HepG2 (cell line): Measurements from ENCODE around the gene TOR1B. TPM values are rescaled to one million over a fixed set of nuclear protein-coding genes. Genes with fewer than 3 reads are reported as not detected.

Source experiments
- ATAC-seq: fragments of 200-7000 bp; cut with Tn5 transposase; 3 replicates; pipeline ENCODE4 v1.9.1; 2020; ENCODE audit warnings: mild to moderate bottlenecking, moderate library complexity
- BruUV-seq: library from RNA; stranded (reverse); fragments of 400-500 nt; replicated peaks from 2 replicates; lab custom pipeline; 2021; lab: Mats Ljungman, UMichigan
- CTCF ChIA-PET: fragments of 300-600 bp; formaldehyde crosslinking; extraction: SDS; loops from one replicate; lab custom pipeline; 2021; ENCODE audit warnings: low total read pairs, inconsistent platforms, low intra/inter-chr PET ratio; lab: Yijun Ruan, JAX
- POLR2A ChIA-PET: fragments of 350-600 bp; sonication (Branson Sonifier 250); formaldehyde crosslinking; loops from one replicate; lab custom pipeline; 2020; ENCODE audit warnings: antibody characterized with exemption, inconsistent platforms; lab: Yijun Ruan, JAX
- DNase-seq: peaks from one replicate; pipeline ENCODE4 v3.0.0-alpha.2; 2015; ENCODE audit warnings: low spot score
- FAIRE-seq: peaks from 3 replicates; lab custom pipeline; 2011; peaks lifted over from hg19 to GRCh38; lab: Jason Lieb, UNC
- H2AFZ ChIP-seq: one replicate; pipeline ENCODE4 v1.6.1; 2011; ENCODE audit warnings: low read length, inconsistent platforms
- H3K27ac ChIP-seq: fragments of 300-600 bp; 3 replicates; pipeline ENCODE4 v1.8.0; 2011; ENCODE audit warnings: mixed run types, mild to moderate bottlenecking, mixed read lengths, low read length, inconsistent platforms; ENCODE audit not compliant: insufficient read depth; ENCODE audit errors: extremely low read length
- H3K27me3 ChIP-seq, 2 experiments: fragments of 200-600 bp in 1 of 2; 2 replicates in 1 of 2; 3 replicates in 1 of 2; pipeline versions ENCODE4 v1.6.0 to v1.8.0; 2011; ENCODE audit warnings: low read length in 2 of 2, mild to moderate bottlenecking in 2 of 2, moderate library complexity in 2 of 2, inconsistent platforms in 1 of 2; ENCODE audit not compliant: insufficient read depth in 2 of 2, control insufficient read depth in 1 of 2
- H3K36me3 ChIP-seq, 2 experiments: fragments of 200-600 bp in 1 of 2; replicated peaks in 1 of 2; 2 replicates in 1 of 2; 3 replicates in 1 of 2; pipeline versions ENCODE4 v1.5.1 to v1.8.0; 2011; ENCODE audit warnings: low read length in 2 of 2, inconsistent platforms in 1 of 2; ENCODE audit not compliant: insufficient read depth in 2 of 2, control insufficient read depth in 1 of 2
- H3K4me1 ChIP-seq: 2 replicates; pipeline ENCODE4 v1.5.1; 2012; ENCODE audit warnings: low read length, inconsistent platforms; ENCODE audit not compliant: insufficient read depth
- H3K4me2 ChIP-seq: 2 replicates; pipeline ENCODE4 v1.6.0; 2011; ENCODE audit warnings: low read depth, low read length, inconsistent platforms
- H3K4me3 ChIP-seq, 3 experiments: fragments of 200-600 bp in 1 of 3; sonication (generic), shearing (Covaris generic) in 1 of 3; replicated peaks in 1 of 3; 2 replicates each; pipeline ENCODE4 v1.5.1; 2011 to 2016; ENCODE audit warnings: low read length in 3 of 3, inconsistent platforms in 2 of 3, low read depth in 2 of 3, mild to moderate bottlenecking in 2 of 3, control low read depth in 1 of 3, mixed read lengths in 1 of 3; ENCODE audit not compliant: insufficient read depth in 1 of 3
- H3K79me2 ChIP-seq: one replicate; pipeline ENCODE4 v1.6.1; 2011; ENCODE audit warnings: low read length, inconsistent platforms; ENCODE audit not compliant: insufficient read depth
- H3K9ac ChIP-seq: 2 replicates; pipeline ENCODE4 v1.6.0; 2011; ENCODE audit warnings: mild to moderate bottlenecking, low read depth, low read length, inconsistent platforms; ENCODE audit not compliant: insufficient read depth
- H3K9me3 ChIP-seq: 2 replicates; pipeline ENCODE4 v1.5.1; 2012; ENCODE audit warnings: mild to moderate bottlenecking, low read length
- H4K20me1 ChIP-seq: 2 replicates; pipeline ENCODE4 v1.6.0; 2011; ENCODE audit warnings: inconsistent platforms, mild to moderate bottlenecking, low read length, moderate library complexity; ENCODE audit not compliant: insufficient read depth
- AGO1 ChIP-seq: fragments of 200-400 bp; formaldehyde crosslinking; IDR thresholded peaks from 2 replicates; pipeline ENCODE4 v1.6.1; 2017; ENCODE audit warnings: mild to moderate bottlenecking, low read depth, low read length, moderate library complexity; ENCODE audit not compliant: poor library complexity, severe bottlenecking
- FOSL2 ChIP-seq: sonication (generic); formaldehyde crosslinking; IDR thresholded peaks from 2 replicates; pipeline ENCODE4 v1.4.0; 2020; ENCODE audit warnings: missing genetic modification reagents
- FOXP1 ChIP-seq, 2 experiments: fragments of 450-650 bp in 1 of 2; IDR thresholded peaks; 2 replicates each; pipeline ENCODE4 v1.6.1; 2017 to 2018; ENCODE audit warnings: antibody characterized with exemption in 1 of 2
- KLF11 ChIP-seq: IDR thresholded peaks from 2 replicates; pipeline ENCODE4 v1.6.1; 2016; ENCODE audit warnings: missing compliant biosample characterization
- MTA3 ChIP-seq: sonication (generic); formaldehyde crosslinking; IDR thresholded peaks from 2 replicates; pipeline ENCODE4 v1.4.0; 2020; ENCODE audit warnings: missing genetic modification reagents
- MYC ChIP-seq: sonication (generic); formaldehyde crosslinking; IDR thresholded peaks from 2 replicates; pipeline ENCODE4 v1.9.0; 2021; ENCODE audit warnings: missing genetic modification reagents, borderline replicate concordance
- SIN3B ChIP-seq: fragments of 150-350 bp; IDR thresholded peaks from 2 replicates; pipeline ENCODE4 v1.6.1; 2014; ENCODE audit warnings: low read length
- TBL1XR1 ChIP-seq: fragments of 150-350 bp; IDR thresholded peaks from 2 replicates; pipeline ENCODE4 v1.6.1; 2014; ENCODE audit warnings: borderline replicate concordance, low read length; ENCODE audit not compliant: partially characterized antibody
- ZKSCAN8 ChIP-seq: IDR thresholded peaks from 2 replicates; pipeline ENCODE4 v1.6.1; 2016; ENCODE audit warnings: borderline replicate concordance, missing genetic modification reagents, missing compliant biosample characterization
- ZNF20 ChIP-seq: sonication (generic); formaldehyde crosslinking; IDR thresholded peaks from 2 replicates; pipeline ENCODE4 v1.4.0; 2020; ENCODE audit warnings: mild to moderate bottlenecking, moderate library complexity, missing genetic modification reagents
- ZNF326 ChIP-seq: sonication (generic); formaldehyde crosslinking; IDR thresholded peaks from 2 replicates; pipeline ENCODE4 v1.4.0; 2020; ENCODE audit warnings: missing genetic modification reagents, borderline replicate concordance
- ZNF331 ChIP-seq: sonication (generic); formaldehyde crosslinking; IDR thresholded peaks from 2 replicates; pipeline ENCODE4 v1.4.0; 2020; ENCODE audit warnings: missing genetic modification reagents
- ZSCAN25 ChIP-seq: sonication (generic); formaldehyde crosslinking; IDR thresholded peaks from 2 replicates; pipeline ENCODE4 v1.8.0; 2022; ENCODE audit warnings: mild to moderate bottlenecking, missing genetic modification reagents
- ZZZ3 ChIP-seq: sonication (generic); formaldehyde crosslinking; IDR thresholded peaks from 2 replicates; pipeline ENCODE4 v1.4.0; 2020; ENCODE audit warnings: missing genetic modification reagents, mild to moderate bottlenecking, borderline replicate concordance
- WGBS: methylation state at CpG from one replicate; pipeline ENCODE4 v1.1.6; 2017; ENCODE audit warnings: low lambda C conversion rate; 5-methylcytosine and 5-hydroxymethylcytosine counted together
- in situ Hi-C: cut with HindIII; loops from 2 replicates; pipeline ENCODE4 v1.10.0; 2017; ENCODE audit warnings: low pct_unique_long_range_greater_than_20kb; ENCODE audit not compliant: extremely low pct_ligation_motif_present
- intact Hi-C: fragments of 100-400 bp; cut with micrococcal nuclease; formaldehyde crosslinking; loops from one replicate; pipeline ENCODE4 v1.10.0; 2022; ENCODE audit not compliant: unreplicated experiment
- polyA plus RNA-seq, 8 experiments: library from polyadenylated mRNA; depleted of rRNA in 3 of 8; stranded (reverse) in 7 of 8; unstranded in 1 of 8; fragments of >200 nt; fragmentation: Illumina TruSeq in 4 of 8; extraction: Trizol in 4 of 8; gene quantifications; 2 replicates each; pipeline versions ENCODE4 v1.2.1 to v1.2.3, GENCODE V29; 2011 to 2016; ENCODE audit warnings: low read depth in 4 of 8, missing spikeins in 1 of 8, mixed read lengths in 1 of 8; ENCODE audit not compliant: insufficient read depth in 1 of 8
- total RNA-seq, 5 experiments: library from RNA; depleted of rRNA; stranded (reverse); fragments of >200 nt; fragmentation: Illumina TruSeq; extraction: Trizol; gene quantifications; 2 replicates each; pipeline ENCODE4 v1.2.3, GENCODE V29; 2016; ENCODE audit warnings: low read depth in 1 of 5
- TF ChIP-seq, protein P1 (sequence below): sonication (generic); formaldehyde crosslinking; IDR thresholded peaks from 2 replicates; pipeline ENCODE4 v1.4.0; 2020; ENCODE audit warnings: missing genetic modification reagents, borderline replicate concordance
- TF ChIP-seq, protein P2 (sequence below): sonication (generic); formaldehyde crosslinking; conservative IDR thresholded peaks from 2 replicates; pipeline ENCODE4 v1.4.0; 2020; ENCODE audit warnings: missing genetic modification reagents

Gene TOR1B
- total and polyA plus RNA-seq, 2 of the 13 experiments (the other 11 are each of a cell fraction or from before 2014, with no cell fraction given), result 18.1 to 21.3 TPM

DNA sequence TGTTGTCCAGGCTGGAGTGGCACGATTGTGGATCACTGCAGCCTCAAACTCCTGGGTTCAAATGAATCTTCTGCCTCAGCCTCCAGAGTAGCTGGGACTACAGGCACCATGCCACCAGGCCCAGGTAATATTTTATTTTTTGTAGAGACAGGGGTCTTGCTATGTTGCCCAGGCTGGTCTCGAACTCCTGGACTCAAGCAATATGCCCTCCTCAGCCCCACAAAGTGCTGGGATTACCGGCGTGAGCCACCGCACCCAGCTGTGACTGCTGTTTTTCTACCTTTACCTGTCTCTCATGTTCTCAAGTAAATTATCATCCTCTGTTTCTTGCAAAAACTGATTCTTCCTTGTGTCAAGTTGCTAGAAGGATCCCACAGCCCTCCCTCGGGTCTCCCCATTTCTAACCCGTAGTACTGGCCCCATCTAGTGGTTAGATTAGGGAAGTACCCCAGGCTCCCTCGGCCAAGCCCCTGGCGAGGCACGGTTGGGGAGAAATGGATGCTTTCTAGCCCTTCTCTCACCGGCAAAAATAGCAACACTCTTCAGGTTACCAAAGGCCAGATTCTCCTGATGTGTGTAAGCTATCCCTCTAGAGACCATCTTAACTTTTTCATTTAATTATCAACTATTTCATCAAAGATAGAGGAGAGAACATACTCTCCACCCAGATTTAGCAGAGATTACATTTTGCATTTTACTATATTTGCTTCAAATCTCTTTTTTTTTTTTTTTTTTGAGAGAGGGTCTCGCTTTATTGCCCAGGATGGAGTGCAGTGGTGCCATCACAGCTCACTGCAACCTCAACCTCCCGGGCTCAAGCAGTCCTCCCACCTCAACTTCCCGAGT, 19.2 kb upstream of the TOR1B start:
- peak; percentile 46 for DNase-seq
- TF ChIP-seq ZNF326 (CRISPR knock-in tag) (no peak), ZZZ3 (no peak), ZSCAN25 (CRISPR knock-in tag) (no peak), MYC (no peak), MTA3 (CRISPR knock-in tag) (no peak), FOXP1 (IDR thresholded peaks at IDR 0.05) (no peak), FOXP1 (CRISPR knock-in tag; IDR thresholded peaks at IDR 0.05) (no peak), AGO1 (no peak), ZKSCAN8 (CRISPR knock-in tag) (0 out of 2 replicates have a peak, but pooled peaks have one; percentile 49), FOSL2 (CRISPR knock-in tag) (no peak), ZNF331 (no peak), KLF11 (CRISPR knock-in tag) (no peak), ZNF20 (CRISPR knock-in tag) (no peak), SIN3B (no peak), TBL1XR1 (no peak)
- TF ChIP-seq, protein P1, sequence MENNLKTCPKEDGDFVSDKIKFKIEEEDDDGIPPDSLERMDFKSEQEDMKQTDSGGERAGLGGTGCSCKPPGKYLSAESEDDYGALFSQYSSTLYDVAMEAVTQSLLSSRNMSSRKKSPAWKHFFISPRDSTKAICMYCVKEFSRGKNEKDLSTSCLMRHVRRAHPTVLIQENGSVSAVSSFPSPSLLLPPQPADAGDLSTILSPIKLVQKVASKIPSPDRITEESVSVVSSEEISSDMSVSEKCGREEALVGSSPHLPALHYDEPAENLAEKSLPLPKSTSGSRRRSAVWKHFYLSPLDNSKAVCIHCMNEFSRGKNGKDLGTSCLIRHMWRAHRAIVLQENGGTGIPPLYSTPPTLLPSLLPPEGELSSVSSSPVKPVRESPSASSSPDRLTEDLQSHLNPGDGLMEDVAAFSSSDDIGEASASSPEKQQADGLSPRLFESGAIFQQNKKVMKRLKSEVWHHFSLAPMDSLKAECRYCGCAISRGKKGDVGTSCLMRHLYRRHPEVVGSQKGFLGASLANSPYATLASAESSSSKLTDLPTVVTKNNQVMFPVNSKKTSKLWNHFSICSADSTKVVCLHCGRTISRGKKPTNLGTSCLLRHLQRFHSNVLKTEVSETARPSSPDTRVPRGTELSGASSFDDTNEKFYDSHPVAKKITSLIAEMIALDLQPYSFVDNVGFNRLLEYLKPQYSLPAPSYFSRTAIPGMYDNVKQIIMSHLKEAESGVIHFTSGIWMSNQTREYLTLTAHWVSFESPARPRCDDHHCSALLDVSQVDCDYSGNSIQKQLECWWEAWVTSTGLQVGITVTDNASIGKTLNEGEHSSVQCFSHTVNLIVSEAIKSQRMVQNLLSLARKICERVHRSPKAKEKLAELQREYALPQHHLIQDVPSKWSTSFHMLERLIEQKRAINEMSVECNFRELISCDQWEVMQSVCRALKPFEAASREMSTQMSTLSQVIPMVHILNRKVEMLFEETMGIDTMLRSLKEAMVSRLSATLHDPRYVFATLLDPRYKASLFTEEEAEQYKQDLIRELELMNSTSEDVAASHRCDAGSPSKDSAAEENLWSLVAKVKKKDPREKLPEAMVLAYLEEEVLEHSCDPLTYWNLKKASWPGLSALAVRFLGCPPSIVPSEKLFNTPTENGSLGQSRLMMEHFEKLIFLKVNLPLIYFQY, result no peak
- TF ChIP-seq, protein P2, sequence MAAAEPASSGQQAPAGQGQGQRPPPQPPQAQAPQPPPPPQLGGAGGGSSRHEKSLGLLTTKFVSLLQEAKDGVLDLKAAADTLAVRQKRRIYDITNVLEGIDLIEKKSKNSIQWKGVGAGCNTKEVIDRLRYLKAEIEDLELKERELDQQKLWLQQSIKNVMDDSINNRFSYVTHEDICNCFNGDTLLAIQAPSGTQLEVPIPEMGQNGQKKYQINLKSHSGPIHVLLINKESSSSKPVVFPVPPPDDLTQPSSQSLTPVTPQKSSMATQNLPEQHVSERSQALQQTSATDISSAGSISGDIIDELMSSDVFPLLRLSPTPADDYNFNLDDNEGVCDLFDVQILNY (CRISPR knock-in tag), result no peak

More for the DNA sequence above, 19.2 kb upstream of the TOR1B start:
- no peak overlapping the region for H2AFZ ChIP-seq
- H3K79me2 ChIP-seq, result no peaks in the 10 kb centered on the region
- FAIRE-seq (peak; percentile 67), ATAC-seq (peak; percentile 90)
- no TSS peak for BruUV-seq
- no peak overlapping the region for H3K27ac ChIP-seq
- H4K20me1 ChIP-seq, result no peaks in the 10 kb centered on the region
- H3K9me3 ChIP-seq, result no peaks in the 10 kb centered on the region
- peaks cover 3 to 24% of the 10 kb centered on the region in 2 experiments; a peak in 2 of 5 replicates for H3K27me3 ChIP-seq
- WGBS, result 19% methylated on average over 14 of the region's 14 CpGs
- H3K4me3 ChIP-seq, result no peak overlapping the region
- ChIA-PET CTCF (interaction anchor here (0.8 to 2.5 kb wide), 6 partner anchors 10 to 172 kb away, joined by 3 to 56 read pairs (median 9); partner anchors contain the start of gene ASB6), POLR2A (no interaction called here)
- in situ Hi-C loops (loop anchor here (5.0 to 10.0 kb wide), 2 partner anchors 46 to 139 kb away; partner anchors contain the start of gene ASB6), intact Hi-C loops (loop anchor here (1.0 to 5.0 kb wide), 2 partner anchors 46 to 141 kb away; partner anchors contain the start of gene ASB6)
- no peaks in the 10 kb centered on the region for H3K36me3 ChIP-seq
- no peak overlapping the region for H3K9ac ChIP-seq
- H3K4me2 ChIP-seq, result no peak overlapping the region
- no peaks in the 10 kb centered on the region for H3K4me1 ChIP-seq
